ENCODE measurements around the gene MAGEC3.

The MAGEC3 gene

GRCh38 chrX:141945426-141945825 lies 107.3 kb downstream of the MAGEC3 start:
- no peak for DNase-seq (ENCODE audit: low read depth)

GRCh38 chrX:141947350-141947749 lies 109.2 kb downstream of the MAGEC3 start:
- no peak for DNase-seq (ENCODE audit: low read depth)

Data from activated T-cell treated with anti-CD3 and anti-CD28 coated beads for 24 hours (primary cell).